Central memory CD4-positive, alpha-beta T cell (primary cell): ENCODE measurements around the gene AGAP9.
"Not testable (repeated sequence)": the region's sequence is repeated elsewhere in the genome, so short reads cannot be mapped to it uniquely, and the experiment has no call there.

Experiments
- DNase-seq: peaks from one replicate; pipeline ENCODE4 v3.0.0; 2022

AGAP9 gene

DNA sequence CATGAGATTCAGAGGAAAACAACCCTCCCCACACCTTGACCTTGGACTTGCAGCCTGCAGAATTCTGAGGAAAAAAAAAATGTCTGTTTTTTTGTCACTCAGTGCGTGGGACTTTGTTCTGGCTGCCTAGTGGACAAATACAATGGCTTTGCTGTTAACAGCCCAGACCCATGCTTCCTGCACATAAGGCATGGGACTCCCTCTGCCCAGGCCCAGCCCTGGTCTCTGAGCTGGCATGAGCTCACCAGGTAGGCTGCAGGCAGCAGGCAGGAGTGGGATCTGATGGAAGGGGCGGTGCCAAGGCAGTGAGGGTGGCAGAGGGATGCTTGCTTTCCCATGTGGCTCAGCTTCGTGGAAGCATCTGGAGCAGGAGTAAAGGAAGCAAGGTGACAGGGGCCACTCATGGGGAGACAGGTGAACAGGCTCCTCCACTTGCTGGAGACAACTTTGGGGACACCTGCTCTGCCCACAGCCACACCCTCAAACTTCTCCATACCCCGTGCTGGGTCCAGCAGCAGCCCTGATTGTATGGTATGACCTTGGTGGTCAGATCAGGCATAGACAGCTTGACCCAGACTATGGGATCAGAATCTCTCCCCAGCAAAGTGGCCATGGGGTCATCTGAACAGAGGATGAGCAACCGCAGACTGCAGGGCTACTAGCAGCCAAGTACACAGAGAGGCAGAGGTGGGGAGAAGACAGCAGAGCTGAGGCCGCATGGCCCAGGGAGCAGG, 66.5 kb downstream of the AGAP9 start:
- no peak for DNase-seq

DNA sequence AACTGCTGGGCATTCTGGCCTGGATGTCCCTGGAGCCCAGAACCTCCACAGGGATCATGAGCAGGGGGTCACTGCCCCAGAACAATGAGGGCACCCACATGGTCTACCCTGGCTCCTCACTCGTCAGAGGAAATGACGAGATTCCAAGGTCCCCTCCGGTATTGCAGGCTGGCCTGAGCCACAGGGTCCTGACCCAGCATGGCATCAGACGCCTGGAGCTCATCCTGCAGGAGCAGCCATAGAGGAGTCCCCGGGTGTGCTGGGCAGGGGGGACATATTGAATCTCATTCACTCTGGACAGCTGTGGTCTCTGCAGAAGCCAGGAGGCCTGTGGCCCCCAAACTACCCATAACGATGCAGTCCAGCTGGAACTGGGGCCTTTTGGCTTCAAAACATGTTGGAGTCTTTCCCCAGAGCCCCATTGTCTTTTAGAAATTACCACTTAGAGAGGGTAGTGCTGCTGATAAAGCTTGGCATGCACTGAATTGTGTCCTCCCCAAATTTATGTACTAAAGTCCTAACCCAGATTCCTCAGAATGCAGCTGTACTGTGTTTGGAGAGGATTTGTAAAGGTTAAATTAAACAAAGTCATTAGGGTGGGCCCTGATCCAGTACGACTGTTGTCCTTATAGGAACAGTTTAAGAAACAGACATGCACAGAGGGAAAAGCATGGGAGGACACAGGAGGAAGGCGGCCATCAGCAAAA, 67.2 kb downstream of the AGAP9 start:
- DNase-seq, result no peak

DNA sequence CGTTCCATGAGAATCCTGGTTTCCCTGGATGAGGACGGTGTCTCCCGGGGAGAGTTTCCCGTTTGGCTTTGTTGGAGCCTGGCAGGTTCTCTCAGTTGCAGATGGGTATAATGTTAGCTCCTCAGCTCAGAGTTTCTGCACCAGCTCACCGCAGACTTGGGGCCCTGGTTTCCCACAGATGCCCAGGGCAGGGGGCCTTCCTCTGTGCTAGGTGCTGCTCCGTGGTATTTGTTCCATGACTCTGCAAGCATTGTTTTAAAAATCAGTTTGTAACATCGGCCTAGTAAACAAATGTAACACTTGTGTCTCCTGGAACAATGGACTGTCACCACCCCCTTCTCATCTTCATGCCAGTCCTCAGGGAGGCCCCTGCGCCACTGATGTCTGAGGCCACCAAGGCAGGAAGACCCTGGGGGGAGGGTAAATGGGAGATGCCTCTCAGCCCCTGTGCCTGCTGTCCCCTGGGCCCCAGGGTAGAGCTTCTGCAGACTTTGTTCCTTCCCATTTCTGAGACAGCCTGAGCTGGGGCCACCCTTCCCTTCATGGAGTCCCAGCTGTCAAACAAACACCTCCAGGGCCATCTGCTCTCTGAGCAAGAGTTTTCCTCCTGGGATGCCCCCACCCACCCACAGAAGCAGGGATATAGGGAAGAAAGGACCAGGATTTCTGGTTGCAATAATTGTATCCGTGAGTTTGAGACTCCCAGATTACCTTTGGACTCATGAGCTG, 67.9 kb downstream of the AGAP9 start:
- not testable (repeated sequence) for DNase-seq

DNA sequence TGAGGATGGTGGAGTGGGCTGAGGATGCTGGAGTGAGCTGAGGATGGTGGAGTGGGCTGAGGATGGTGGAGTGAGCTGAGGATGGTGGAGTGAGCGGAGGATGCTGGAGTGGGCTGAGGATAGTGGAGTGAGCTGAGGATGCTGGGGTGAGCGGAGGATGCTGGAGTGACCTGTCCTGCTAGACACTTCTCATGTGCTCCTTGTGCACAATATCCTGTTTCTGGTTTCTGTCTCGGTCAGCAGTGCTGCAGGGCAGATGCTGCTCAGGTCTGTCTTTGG, 68.7 kb downstream of the AGAP9 start:
- no peak for DNase-seq

DNA sequence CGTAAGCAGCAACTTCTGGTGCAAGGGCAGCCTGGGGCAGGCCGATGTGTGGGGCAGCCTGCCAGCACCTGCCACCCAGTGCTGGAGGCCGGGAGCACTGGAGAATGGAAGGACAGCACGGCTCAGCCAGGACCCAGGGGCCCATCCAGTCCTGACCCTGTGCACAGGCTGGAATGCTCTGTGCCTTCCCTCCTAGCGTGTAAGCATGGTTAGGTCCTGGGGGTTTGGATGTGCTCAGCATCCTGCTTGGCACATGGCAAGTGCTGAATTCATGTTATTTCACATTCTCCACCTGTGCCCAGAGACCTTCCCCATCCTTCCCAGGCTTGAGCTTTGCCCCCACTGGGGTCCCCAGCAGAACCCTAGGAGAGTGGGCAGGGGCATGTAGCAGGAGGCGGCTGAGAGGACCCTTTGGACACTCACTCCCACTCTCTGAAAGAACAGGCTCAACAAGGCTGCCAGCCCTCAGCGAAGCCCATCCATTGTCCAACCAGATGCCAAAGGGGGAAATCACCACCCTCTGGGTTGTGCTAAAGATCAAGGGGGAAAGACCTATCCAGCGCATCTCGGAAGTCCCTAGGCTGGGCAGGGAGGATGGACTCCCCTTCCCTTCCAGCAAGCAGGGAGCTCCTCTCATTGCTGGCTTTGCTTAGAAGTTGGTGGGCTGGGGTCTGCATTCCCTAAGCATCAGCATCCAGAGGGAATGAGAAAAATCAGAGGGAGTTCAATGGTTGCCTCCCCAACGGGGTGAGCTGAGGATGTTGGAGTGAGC, 69.2 kb downstream of the AGAP9 start:
- DNase-seq, result no peak

DNA sequence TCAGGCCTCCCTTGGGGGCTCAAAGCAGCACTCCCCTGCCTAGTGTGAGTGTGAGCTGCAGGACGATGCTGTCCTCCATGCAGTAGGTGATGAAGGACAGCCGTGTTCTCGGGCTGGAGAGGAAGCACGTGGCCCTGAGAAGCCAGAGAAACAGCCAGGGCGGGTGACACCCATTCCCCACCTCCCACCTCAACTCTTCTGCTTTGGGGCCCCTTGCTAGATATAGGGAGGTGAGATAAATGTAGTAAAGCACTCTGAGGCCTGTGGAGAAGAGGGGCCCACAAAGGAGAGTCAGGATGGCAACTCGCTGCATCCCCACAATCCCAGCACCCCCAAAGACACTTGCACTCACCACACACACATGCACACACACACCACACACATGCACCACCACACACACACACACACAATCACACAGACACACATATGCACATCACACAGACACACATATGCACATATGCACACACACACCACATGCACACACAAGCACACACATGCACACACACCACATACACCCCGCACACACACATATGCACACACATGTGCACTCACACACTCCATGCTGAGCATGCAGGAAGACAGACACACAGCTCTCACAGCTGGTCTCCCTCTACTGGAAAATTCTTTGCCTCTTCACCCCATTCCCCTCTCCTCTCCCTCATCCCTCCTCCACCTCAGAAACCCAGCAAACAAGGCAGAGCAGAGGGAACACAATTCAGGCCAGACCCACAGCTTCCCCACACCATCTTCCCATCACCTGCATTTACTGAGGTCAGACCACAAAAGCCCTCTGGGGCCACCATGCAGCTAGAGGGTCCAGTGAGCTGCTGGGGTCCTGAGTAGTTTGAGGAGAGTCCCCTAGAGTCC, 70.1 kb downstream of the AGAP9 start:
- no peak for DNase-seq

DNA sequence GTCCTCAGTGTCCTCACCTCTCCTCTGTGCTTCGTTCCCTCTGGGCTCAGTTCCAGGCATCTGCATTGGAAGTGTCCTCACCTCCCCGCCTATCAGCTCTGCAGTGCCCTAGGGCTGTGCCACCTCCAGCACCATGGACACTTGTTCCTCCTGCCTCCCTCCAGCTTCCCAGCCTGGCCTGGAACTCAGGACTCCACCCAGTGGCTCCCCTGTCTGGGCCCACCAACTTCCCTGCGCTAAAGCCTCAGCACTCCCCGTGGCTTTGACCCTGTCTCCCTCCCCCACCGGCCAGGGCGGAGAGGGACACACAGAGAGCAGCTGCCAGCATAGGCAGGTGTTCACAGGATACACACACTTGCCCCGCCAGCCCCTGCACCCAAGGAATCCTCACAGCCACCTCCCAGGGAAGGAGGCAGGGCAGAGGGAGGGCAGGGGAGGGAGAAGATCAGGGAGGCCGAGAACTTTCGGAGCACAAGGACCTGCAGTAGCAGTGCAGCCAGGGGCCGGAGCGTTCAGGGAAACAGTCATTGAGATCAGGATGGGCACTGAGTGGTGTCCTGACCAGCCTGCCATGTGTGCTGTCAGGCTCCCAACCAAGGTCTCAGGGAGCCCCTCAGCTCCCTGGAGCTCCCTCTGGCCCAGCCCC, 70.8 kb downstream of the AGAP9 start:
- DNase-seq, result no peak

DNA sequence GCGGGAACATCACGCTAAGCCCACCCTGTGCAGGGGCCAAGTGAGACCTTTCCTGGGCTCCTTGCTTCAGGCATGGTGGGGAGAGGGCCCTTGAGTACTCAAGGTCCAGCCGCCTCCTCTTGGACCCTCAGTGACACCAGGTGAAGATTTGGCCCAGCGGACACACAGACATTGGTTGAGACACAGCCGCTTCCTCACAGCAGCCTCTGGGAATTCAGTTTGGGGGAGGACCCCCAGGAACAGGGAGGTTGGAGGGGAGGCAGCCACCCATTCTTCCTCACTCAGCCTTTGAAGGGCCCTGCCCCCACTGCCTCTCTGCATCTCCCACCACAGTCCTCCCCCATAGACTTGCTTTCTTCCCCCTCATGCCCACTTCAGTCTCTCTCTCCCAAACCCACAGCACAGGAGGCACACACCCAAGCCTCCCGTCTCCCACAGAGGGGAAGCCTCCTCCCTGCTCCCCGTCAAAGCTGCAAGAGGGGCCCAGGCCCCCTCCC, 71.4 kb downstream of the AGAP9 start:
- no peak for DNase-seq
